CD4-positive, alpha-beta T cell (primary cell): Measurements from ENCODE around the gene CDH13. TPM values are rescaled to one million over a fixed set of nuclear protein-coding genes. Genes with fewer than 3 reads are reported as not detected.

Experiments
- ATAC-seq: fragments of 200-7000 bp; cut with Tn5 transposase; one replicate; pipeline ENCODE4 v1.10.0; 2022; ENCODE audit warnings: mild to moderate bottlenecking; ENCODE audit not compliant: poor library complexity
- CTCF ChIA-PET: fragments of 350-600 bp; sonication (Branson Sonifier 250); formaldehyde crosslinking; loops from one replicate; lab custom pipeline; 2021; ENCODE audit warnings: antibody characterized with exemption, inconsistent platforms; lab: Charles Lee
- POLR2A ChIA-PET: fragments of 350-600 bp; sonication (Branson Sonifier 250); formaldehyde crosslinking; loops from one replicate; lab custom pipeline; 2021; ENCODE audit warnings: antibody characterized with exemption, inconsistent platforms; lab: Charles Lee
- DNase-seq, 14 experiments: peaks; one replicate each; pipeline ENCODE4 v3.0.0-alpha.2; 2013 to 2020; ENCODE audit warnings: mixed read lengths in 2 of 14
- H3K27ac ChIP-seq, 2 donors: one replicate each; pipeline versions ENCODE4 v1.5.1 to v1.7.0; 2013; ENCODE audit warnings: low read length in 2 of 2, low read depth in 1 of 2, mild to moderate bottlenecking in 1 of 2
- H3K27me3 ChIP-seq, 2 experiments: 1 replicate in 1 of 2; 2 replicates in 1 of 2; pipeline versions ENCODE4 v1.6.1 to v1.7.0; 2013; ENCODE audit warnings: low read length in 2 of 2, control low read depth in 1 of 2, mild to moderate bottlenecking in 1 of 2, moderate library complexity in 1 of 2; ENCODE audit not compliant: insufficient read depth in 2 of 2, control insufficient read depth in 1 of 2
- H3K36me3 ChIP-seq: one replicate; pipeline ENCODE4 v1.6.1; 2013; ENCODE audit warnings: low read length, control low read depth; ENCODE audit not compliant: insufficient read depth
- H3K4me1 ChIP-seq: one replicate; pipeline ENCODE4 v1.6.1; 2013; ENCODE audit warnings: low read length, control low read depth; ENCODE audit not compliant: insufficient read depth
- H3K4me3 ChIP-seq: one replicate; pipeline ENCODE4 v1.5.1; 2013; ENCODE audit warnings: mild to moderate bottlenecking, low read length, moderate library complexity
- H3K9me3 ChIP-seq, 2 experiments: 1 replicate in 1 of 2; 2 replicates in 1 of 2; pipeline versions ENCODE4 v1.6.1 to v1.7.0; 2013; ENCODE audit warnings: low read length in 2 of 2, mild to moderate bottlenecking in 2 of 2, control low read depth in 1 of 2, moderate library complexity in 1 of 2; ENCODE audit not compliant: control insufficient read depth in 1 of 2, insufficient read depth in 1 of 2
- H3K27ac Mint-ChIP-seq: one replicate; pipeline ENCODE4 v1.8.0; 2020; ENCODE audit warnings: mixed read lengths
- H3K27me3 Mint-ChIP-seq: one replicate; pipeline ENCODE4 v1.8.0; 2021; ENCODE audit warnings: mixed read lengths
- H3K36me3 Mint-ChIP-seq: one replicate; pipeline ENCODE4 v1.8.0; 2021; ENCODE audit warnings: low read depth, mixed read lengths
- H3K4me1 Mint-ChIP-seq: one replicate; pipeline ENCODE4 v1.8.0; 2021; ENCODE audit warnings: low read depth, mixed read lengths
- H3K4me3 Mint-ChIP-seq: one replicate; pipeline ENCODE4 v1.8.0; 2020; ENCODE audit warnings: mild to moderate bottlenecking, mixed read lengths
- H3K9me3 Mint-ChIP-seq: one replicate; pipeline ENCODE4 v1.8.0; 2020; ENCODE audit warnings: mixed read lengths
- CTCF ChIP-seq: fragments of 200-600 bp; IDR thresholded peaks from one replicate; pipeline ENCODE4 v1.8.0; 2022; ENCODE audit warnings: antibody characterized with exemption, mild to moderate bottlenecking
- intact Hi-C, 2 experiments: fragments of 100-400 bp; cut with DNase I in 1 of 2; cut with micrococcal nuclease in 1 of 2; formaldehyde crosslinking; loops; one replicate each; pipeline versions ENCODE4 v1.15.1 to v1.9.0; 2023 to 2025; cut with DNase I, micrococcal nuclease
- total RNA-seq, 174 experiments: library from RNA in 2 of 174; stranded (reverse) in 2 of 174; gene quantifications; one replicate each; pipeline ENCODE4 v1.2.3 and lab custom pipeline; 2021 to 2026

CDH13 gene
- total RNA-seq, 2 experiments from 2014 or later, result not detected

GRCh38 chr16:82843606-82844271 is 217.0 kb downstream of the CDH13 start:
- no peak for ATAC-seq

GRCh38 chr16:82845116-82845515 is 218.3 kb downstream of the CDH13 start:
- CTCF ChIA-PET, result no interaction called here

More at GRCh38 chr16:82843606-82844271, 217.0 kb downstream of the CDH13 start:
- no peaks in the 10 kb centered on the region for H3K36me3 Mint-ChIP-seq
- TF ChIP-seq CTCF, result no peak
- intact Hi-C loops, result no loop called here
- H3K4me1 Mint-ChIP-seq, result no peaks in the 10 kb centered on the region
- ChIA-PET POLR2A (interaction anchor here (0.7 kb wide), 1 partner anchor 104 kb away, joined by 3 read pairs; no protein-coding TSS in a partner anchor), CTCF (no interaction called here)
- H3K27me3 Mint-ChIP-seq, result peaks cover 13% of the 10 kb centered on the region
- DNase-seq, result no peak
- Histone ChIP-seq H3K36me3 (no peaks in the 10 kb centered on the region), H3K27me3 (no peaks in the 10 kb centered on the region), H3K27ac (no peak overlapping the region), H3K4me3 (no peak overlapping the region), H3K4me1 (no peaks in the 10 kb centered on the region), H3K9me3 (no peaks in the 10 kb centered on the region)
- H3K9me3 Mint-ChIP-seq, result peaks cover 2% of the 10 kb centered on the region
- H3K4me3 Mint-ChIP-seq, result no peak overlapping the region
- no peak overlapping the region for H3K27ac Mint-ChIP-seq

GRCh38 chr16:82846806-82847205 is 220.0 kb downstream of the CDH13 start:
- Mint-ChIP-seq H3K4me1 (no peaks in the 10 kb centered on the region), H3K9me3 (peaks cover 2% of the 10 kb centered on the region), H3K4me3 (no peak overlapping the region), H3K27ac (no peak overlapping the region), H3K36me3 (no peaks in the 10 kb centered on the region), H3K27me3 (peaks cover 19% of the 10 kb centered on the region)
- no peaks in the 10 kb centered on the region for H3K4me1 ChIP-seq
- intact Hi-C loops, result no loop called here
- no peak for TF ChIP-seq CTCF
- CTCF ChIA-PET, result no interaction called here
- no peak overlapping the region for H3K27ac ChIP-seq
- H3K9me3 ChIP-seq, result no peaks in the 10 kb centered on the region
- no peaks in the 10 kb centered on the region for H3K27me3 ChIP-seq
- POLR2A ChIA-PET, result no interaction called here
- DNase-seq (no peak), ATAC-seq (no peak)
- H3K36me3 ChIP-seq, result no peaks in the 10 kb centered on the region
- no peak overlapping the region for H3K4me3 ChIP-seq

More at GRCh38 chr16:82845116-82845515, 218.3 kb downstream of the CDH13 start:
- Mint-ChIP-seq H3K4me3 (no peak overlapping the region), H3K4me1 (no peaks in the 10 kb centered on the region), H3K27me3 (peaks cover 16% of the 10 kb centered on the region), H3K27ac (no peak overlapping the region), H3K9me3 (peaks cover 2% of the 10 kb centered on the region), H3K36me3 (no peaks in the 10 kb centered on the region)
- H3K4me3 ChIP-seq, result no peak overlapping the region
- H3K36me3 ChIP-seq, result no peaks in the 10 kb centered on the region
- ATAC-seq, result no peak
- no peak for DNase-seq
- no peak overlapping the region for H3K27ac ChIP-seq
- TF ChIP-seq CTCF, result no peak
- no peaks in the 10 kb centered on the region for H3K4me1 ChIP-seq
- intact Hi-C loops, result no loop called here
- H3K27me3 ChIP-seq, result no peaks in the 10 kb centered on the region
- H3K9me3 ChIP-seq, result no peaks in the 10 kb centered on the region
- POLR2A ChIA-PET, result no interaction called here
